ENCODE measurements around the gene FLNB. TPM values are rescaled to one million over a fixed set of nuclear protein-coding genes. Genes with fewer than 3 reads are reported as not detected.
A peak's percentile ranks its signal among the peaks of the same experiment; 100 is the strongest.

The FLNB gene
- polyA plus RNA-seq, 4 donors = 137 to 335 (median 205) TPM

GRCh38 chr3:58098531-58098930 is 90.3 kb downstream of the FLNB start:
- H3K27me3 ChIP-seq (ENCODE audit: control insufficient read depth in 3 of 3, insufficient read depth in 3 of 3, low read length in 3 of 3) = no peaks in the 10 kb centered on the region
- DNase-seq (no peak), FAIRE-seq (no peak)
- 90 to 97% (median 96%) methylated on average over 8 of the region's 8 CpGs for WGBS, 3 donors
- H3K9me3 ChIP-seq (ENCODE audit: control insufficient read depth in 2 of 2, insufficient read depth in 1 of 2, low read depth in 1 of 2, low read length in 1 of 2) = no peaks in the 10 kb centered on the region
- no peak overlapping the region for H3K27ac ChIP-seq (ENCODE audit: low read depth in 1 of 3, low read length in 2 of 3)
- H3K36me3 ChIP-seq (ENCODE audit: control insufficient read depth in 3 of 3, insufficient read depth in 2 of 3, low read depth in 1 of 3, low read length in 3 of 3) = peaks cover 4 to 78% (median 31%) of the 10 kb centered on the region in 3 donors
- H3K4me3 ChIP-seq (ENCODE audit: low read depth in 1 of 3, low read length in 3 of 3) = no peak overlapping the region
- peaks cover 0 to 9% (median 0%) of the 10 kb centered on the region in 3 donors for H3K4me1 ChIP-seq (ENCODE audit: control insufficient read depth in 3 of 3, insufficient read depth in 2 of 3, low read depth in 1 of 3, low read length in 2 of 3)

GRCh38 chr3:58099865-58100264 is 91.6 kb downstream of the FLNB start:
- H3K4me1 ChIP-seq (ENCODE audit: control insufficient read depth in 3 of 3, insufficient read depth in 2 of 3, low read depth in 1 of 3, low read length in 2 of 3) = peaks cover 0 to 10% (median 0%) of the 10 kb centered on the region in 3 donors
- DNase-seq (no peak), FAIRE-seq (no peak)
- H3K27me3 ChIP-seq (ENCODE audit: control insufficient read depth in 3 of 3, insufficient read depth in 3 of 3, low read length in 3 of 3) = no peaks in the 10 kb centered on the region
- no peak overlapping the region for H3K4me3 ChIP-seq (ENCODE audit: low read depth in 1 of 3, low read length in 3 of 3)
- H3K27ac ChIP-seq (ENCODE audit: low read depth in 1 of 3, low read length in 2 of 3) = no peak overlapping the region
- peaks cover 4 to 82% (median 37%) of the 10 kb centered on the region in 3 donors for H3K36me3 ChIP-seq (ENCODE audit: control insufficient read depth in 3 of 3, insufficient read depth in 2 of 3, low read depth in 1 of 3, low read length in 3 of 3)
- 76 to 80% (median 77%) methylated on average over 2 of the region's 2 CpGs for WGBS, 3 donors
- no peaks in the 10 kb centered on the region for H3K9me3 ChIP-seq (ENCODE audit: control insufficient read depth in 2 of 2, insufficient read depth in 1 of 2, low read depth in 1 of 2, low read length in 1 of 2)

GRCh38 chr3:58101499-58102389 is 93.5 kb downstream of the FLNB start:
- FAIRE-seq = no peak
- 75 to 81% (median 78%) methylated on average over 13 of the region's 13 CpGs for WGBS, 3 donors
- DNase-seq = no peak
- H3K36me3 ChIP-seq (ENCODE audit: control insufficient read depth in 3 of 3, insufficient read depth in 2 of 3, low read depth in 1 of 3, low read length in 3 of 3) = peaks cover 13 to 78% (median 39%) of the 10 kb centered on the region in 3 donors
- peak overlapping the region in 2 of 3 donors; percentile 25 to 45 for H3K27ac ChIP-seq (ENCODE audit: low read depth in 1 of 3, low read length in 2 of 3)
- no peak overlapping the region for H3K4me3 ChIP-seq (ENCODE audit: low read depth in 1 of 3, low read length in 3 of 3)
- no peaks in the 10 kb centered on the region for H3K27me3 ChIP-seq (ENCODE audit: control insufficient read depth in 3 of 3, insufficient read depth in 3 of 3, low read length in 3 of 3)
- peaks cover 0 to 10% (median 0%) of the 10 kb centered on the region in 3 donors for H3K4me1 ChIP-seq (ENCODE audit: control insufficient read depth in 3 of 3, insufficient read depth in 2 of 3, low read depth in 1 of 3, low read length in 2 of 3)
- H3K9me3 ChIP-seq (ENCODE audit: control insufficient read depth in 2 of 2, insufficient read depth in 1 of 2, low read depth in 1 of 2, low read length in 1 of 2) = no peaks in the 10 kb centered on the region

- Histone ChIP-seq H3K9me3 (ENCODE audit: control insufficient read depth in 2 of 2, insufficient read depth in 1 of 2, low read depth in 1 of 2, low read length in 1 of 2) (no peaks in the 10 kb centered on the region), H3K27me3 (ENCODE audit: control insufficient read depth in 3 of 3, insufficient read depth in 3 of 3, low read length in 3 of 3) (no peaks in the 10 kb centered on the region), H3K36me3 (ENCODE audit: control insufficient read depth in 3 of 3, insufficient read depth in 2 of 3, low read depth in 1 of 3, low read length in 3 of 3) (peaks cover 13 to 81% (median 43%) of the 10 kb centered on the region in 3 donors), H3K4me3 (ENCODE audit: low read depth in 1 of 3, low read length in 3 of 3) (no peak overlapping the region), H3K27ac (ENCODE audit: low read depth in 1 of 3, low read length in 2 of 3) (no peak overlapping the region), H3K4me1 (ENCODE audit: control insufficient read depth in 3 of 3, insufficient read depth in 2 of 3, low read depth in 1 of 3, low read length in 2 of 3) (peaks cover 0 to 10% (median 0%) of the 10 kb centered on the region in 3 donors)
- FAIRE-seq = no peak
- no peak for DNase-seq
- 78 to 85% (median 79%) methylated on average over 4 of the region's 4 CpGs for WGBS, 3 donors
Observed at GRCh38 chr3:58102390-58102750, 94.1 kb downstream of the FLNB start.

- FAIRE-seq (no peak), DNase-seq (peak in 1 of 2 donors; percentile 33)
- 75 to 81% (median 78%) methylated on average over 10 of the region's 10 CpGs for WGBS, 3 donors
- Histone ChIP-seq H3K36me3 (ENCODE audit: control insufficient read depth in 3 of 3, insufficient read depth in 2 of 3, low read depth in 1 of 3, low read length in 3 of 3) (peaks cover 11 to 81% (median 39%) of the 10 kb centered on the region in 3 donors), H3K4me1 (ENCODE audit: control insufficient read depth in 3 of 3, insufficient read depth in 2 of 3, low read depth in 1 of 3, low read length in 2 of 3) (peaks cover 0 to 10% (median 0%) of the 10 kb centered on the region in 3 donors), H3K9me3 (ENCODE audit: control insufficient read depth in 2 of 2, insufficient read depth in 1 of 2, low read depth in 1 of 2, low read length in 1 of 2) (no peaks in the 10 kb centered on the region), H3K4me3 (ENCODE audit: low read depth in 1 of 3, low read length in 3 of 3) (no peak overlapping the region), H3K27ac (ENCODE audit: low read depth in 1 of 3, low read length in 2 of 3) (no peak overlapping the region), H3K27me3 (ENCODE audit: control insufficient read depth in 3 of 3, insufficient read depth in 3 of 3, low read length in 3 of 3) (no peaks in the 10 kb centered on the region)
Observed at GRCh38 chr3:58102976-58103451, 94.8 kb downstream of the FLNB start.

- FAIRE-seq = no peak
- peaks cover 11 to 78% (median 39%) of the 10 kb centered on the region in 3 donors for H3K36me3 ChIP-seq (ENCODE audit: control insufficient read depth in 3 of 3, insufficient read depth in 2 of 3, low read depth in 1 of 3, low read length in 3 of 3)
- 83 to 92% (median 87%) methylated on average over 8 of the region's 8 CpGs for WGBS, 3 donors
Observed at GRCh38 chr3:58104151-58104550, 95.9 kb downstream of the FLNB start.

GRCh38 chr3:58104712-58105111 is 96.5 kb downstream of the FLNB start:
- Histone ChIP-seq H3K4me3 (ENCODE audit: low read depth in 1 of 3, low read length in 3 of 3) (no peak overlapping the region), H3K36me3 (ENCODE audit: control insufficient read depth in 3 of 3, insufficient read depth in 2 of 3, low read depth in 1 of 3, low read length in 3 of 3) (peaks cover 11 to 77% (median 39%) of the 10 kb centered on the region in 3 donors), H3K27me3 (ENCODE audit: control insufficient read depth in 3 of 3, insufficient read depth in 3 of 3, low read length in 3 of 3) (no peaks in the 10 kb centered on the region), H3K9me3 (ENCODE audit: control insufficient read depth in 2 of 2, insufficient read depth in 1 of 2, low read depth in 1 of 2, low read length in 1 of 2) (no peaks in the 10 kb centered on the region), H3K27ac (ENCODE audit: low read depth in 1 of 3, low read length in 2 of 3) (no peak overlapping the region), H3K4me1 (ENCODE audit: control insufficient read depth in 3 of 3, insufficient read depth in 2 of 3, low read depth in 1 of 3, low read length in 2 of 3) (peaks cover 0 to 10% (median 0%) of the 10 kb centered on the region in 3 donors)
- DNase-seq (no peak), FAIRE-seq (no peak)
- 97 to 100% (median 98%) methylated on average over 2 of the region's 2 CpGs for WGBS, 3 donors

More at GRCh38 chr3:58104151-58104550, 95.9 kb downstream of the FLNB start:
- Histone ChIP-seq H3K9me3 (ENCODE audit: control insufficient read depth in 2 of 2, insufficient read depth in 1 of 2, low read depth in 1 of 2, low read length in 1 of 2) (no peaks in the 10 kb centered on the region), H3K27me3 (ENCODE audit: control insufficient read depth in 3 of 3, insufficient read depth in 3 of 3, low read length in 3 of 3) (no peaks in the 10 kb centered on the region), H3K27ac (ENCODE audit: low read depth in 1 of 3, low read length in 2 of 3) (no peak overlapping the region), H3K4me3 (ENCODE audit: low read depth in 1 of 3, low read length in 3 of 3) (no peak overlapping the region), H3K4me1 (ENCODE audit: control insufficient read depth in 3 of 3, insufficient read depth in 2 of 3, low read depth in 1 of 3, low read length in 2 of 3) (peaks cover 0 to 10% (median 0%) of the 10 kb centered on the region in 3 donors)
- DNase-seq = no peak

- H3K9me3 ChIP-seq (ENCODE audit: control insufficient read depth in 2 of 2, insufficient read depth in 1 of 2, low read depth in 1 of 2, low read length in 1 of 2) = no peaks in the 10 kb centered on the region
- peaks cover 11 to 80% (median 42%) of the 10 kb centered on the region in 3 donors for H3K36me3 ChIP-seq (ENCODE audit: control insufficient read depth in 3 of 3, insufficient read depth in 2 of 3, low read depth in 1 of 3, low read length in 3 of 3)
- no peak overlapping the region for H3K4me3 ChIP-seq (ENCODE audit: low read depth in 1 of 3, low read length in 3 of 3)
- H3K27ac ChIP-seq (ENCODE audit: low read depth in 1 of 3, low read length in 2 of 3) = no peak overlapping the region
- 92 to 94% (median 93%) methylated on average over 3 of the region's 3 CpGs for WGBS, 3 donors
- no peak for FAIRE-seq
- no peaks in the 10 kb centered on the region for H3K27me3 ChIP-seq (ENCODE audit: control insufficient read depth in 3 of 3, insufficient read depth in 3 of 3, low read length in 3 of 3)
- H3K4me1 ChIP-seq (ENCODE audit: control insufficient read depth in 3 of 3, insufficient read depth in 2 of 3, low read depth in 1 of 3, low read length in 2 of 3) = peaks cover 0 to 10% (median 0%) of the 10 kb centered on the region in 3 donors
- DNase-seq = no peak
Observed at GRCh38 chr3:58105196-58105595, 97.0 kb downstream of the FLNB start.
